ENCODE measurements around the gene GOLGA8Q. TPM values are rescaled to one million over a fixed set of nuclear protein-coding genes. Genes with fewer than 3 reads are reported as not detected.
"Not testable (repeated sequence)": the region's sequence is repeated elsewhere in the genome, so short reads cannot be mapped to it uniquely, and the experiment has no call there.

The GOLGA8Q gene, protein sequence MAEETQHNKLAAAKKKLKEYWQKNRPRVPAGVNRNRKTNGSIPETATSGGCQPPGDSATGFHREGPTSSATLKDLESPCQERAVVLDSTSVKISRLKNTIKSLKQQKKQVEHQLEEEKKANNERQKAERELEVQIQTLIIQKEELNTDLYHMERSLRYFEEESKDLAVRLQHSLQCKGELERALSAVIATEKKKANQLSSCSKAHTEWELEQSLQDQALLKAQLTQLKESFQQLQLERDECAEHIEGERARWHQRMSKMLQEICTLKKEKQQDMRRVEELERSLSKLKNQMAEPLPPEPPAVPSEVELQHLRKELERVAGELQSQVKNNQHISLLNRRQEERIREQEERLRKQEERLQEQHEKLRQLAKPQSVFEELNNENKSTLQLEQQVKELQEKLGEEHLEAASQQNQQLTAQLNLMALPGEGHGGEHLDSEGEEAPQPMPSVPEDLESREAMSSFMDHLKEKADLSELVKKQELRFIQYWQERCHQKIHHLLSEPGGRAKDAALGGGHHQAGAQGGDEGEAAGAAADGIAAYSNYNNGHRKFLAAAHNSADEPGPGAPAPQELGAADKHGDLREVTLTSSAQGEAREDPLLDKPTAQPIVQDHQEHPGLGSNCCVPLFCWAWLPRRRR
- total RNA-seq: 0.75 TPM
- 1 to 10 TPM in 5 of 8 donors, under 1 TPM in 3; 0.49 to 3.4 (median 1.1) TPM for polyA plus RNA-seq (ENCODE audit: insufficient read depth in 1 of 8, insufficient read length in 8 of 8, low replicate concordance in 1 of 8)
- long read RNA-seq, donor 1: 0 reads
- long read RNA-seq, donor 2: 0 reads
- long read RNA-seq, donor 3: 0 reads
- long read RNA-seq, donor 4: 0 reads
- long read RNA-seq, donor 5: 0 reads
- long read RNA-seq, donor 6: 0 reads
- long read RNA-seq, donor 7: 0 reads
- long read RNA-seq, donor 8: 0 reads
- long read RNA-seq, donor 9: 0 reads
- long read RNA-seq, donor 10: 0 reads
- long read RNA-seq, donor 11: 0 reads

DNA sequence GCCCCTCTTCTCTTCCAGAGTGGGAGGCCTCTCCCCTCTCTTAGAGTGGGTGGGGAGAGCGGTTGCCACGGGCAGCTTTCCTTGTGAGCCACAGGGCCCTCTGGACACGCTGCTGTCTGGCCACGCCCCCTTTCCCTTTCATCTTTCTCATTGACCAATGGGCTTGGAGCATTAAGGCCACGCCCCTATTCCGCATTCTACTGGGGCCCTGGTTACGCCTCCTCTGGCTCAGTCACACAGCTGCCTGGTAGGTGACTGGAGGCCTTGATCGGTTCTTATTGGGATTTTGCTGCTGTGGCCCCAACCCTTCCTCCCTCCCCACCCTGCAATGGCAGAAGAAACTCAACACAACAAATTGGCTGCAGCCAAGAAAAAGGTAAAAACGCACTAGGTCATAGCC, at the start of gene GOLGA8Q:
Gene GOLGA8Q (plus strand): TSS at position 301 of the 400 bp plus-strand sequence. CDS start 28 bp downstream, at position 329.
- H3K27me3 ChIP-seq (ENCODE audit: control insufficient read depth, insufficient read depth, low read length); DNase-seq; H3K36me3 ChIP-seq (ENCODE audit: control insufficient read depth, insufficient read depth, low read length); H3K9me3 ChIP-seq (replicated peaks; ENCODE audit: control insufficient read depth, low read depth, low read length); H3K27ac ChIP-seq (ENCODE audit: low read length); H3K4me1 ChIP-seq (ENCODE audit: control insufficient read depth, insufficient read depth, low read length); H3K4me3 ChIP-seq (ENCODE audit: low read length): not testable (repeated sequence)
- no CpG with 5 or more reads among the region's 9 CpGs for WGBS (ENCODE audit: insufficient coverage)

DNA sequence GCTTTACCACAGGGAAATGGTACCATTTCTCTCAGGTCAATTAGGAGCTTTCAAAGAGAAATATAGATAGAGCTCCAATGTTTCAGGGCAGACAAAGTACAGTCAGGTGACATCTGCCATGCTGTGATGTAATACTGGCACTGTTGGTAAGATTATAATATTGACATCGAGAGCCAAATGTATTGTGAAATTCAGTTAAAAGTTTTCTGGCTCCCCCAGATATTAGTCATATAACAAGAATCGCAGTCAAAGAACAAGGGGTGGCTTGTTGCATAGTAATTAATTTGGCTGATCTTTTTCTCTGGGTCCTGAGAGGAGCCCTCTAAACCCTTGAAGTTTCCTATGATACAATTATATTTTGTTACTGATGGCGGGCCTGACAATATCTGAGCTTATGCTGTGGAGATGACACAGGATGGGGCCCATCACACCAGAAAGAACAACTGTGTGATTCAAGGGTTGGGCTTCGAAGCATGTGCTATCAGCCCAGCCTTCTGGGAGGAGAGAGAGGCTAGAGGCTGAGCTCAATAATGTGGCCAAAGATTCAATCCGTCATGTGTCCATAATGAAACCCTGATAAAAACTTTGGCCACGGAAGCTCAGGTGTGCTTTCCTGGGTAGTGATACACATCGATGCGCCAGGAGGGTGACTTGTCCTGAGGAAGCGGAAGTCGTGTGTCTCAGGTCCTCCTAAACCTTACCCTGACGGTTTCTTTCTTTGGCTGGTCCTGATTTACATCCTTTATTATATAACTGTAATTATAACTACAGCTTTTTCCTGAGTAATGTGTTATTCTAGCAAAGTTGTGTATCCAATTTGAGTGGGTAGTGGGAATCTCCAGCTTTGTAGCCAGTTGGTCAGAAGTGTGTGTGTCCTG, 48.7 kb upstream of the GOLGA8Q start:
- not testable (repeated sequence) for DNase-seq; H3K27ac ChIP-seq (ENCODE audit: low read length); H3K27me3 ChIP-seq (ENCODE audit: control insufficient read depth, insufficient read depth, low read length); H3K36me3 ChIP-seq (ENCODE audit: control insufficient read depth, insufficient read depth, low read length); H3K9me3 ChIP-seq (replicated peaks; ENCODE audit: control insufficient read depth, low read depth, low read length); H3K4me1 ChIP-seq (ENCODE audit: control insufficient read depth, insufficient read depth, low read length); H3K4me3 ChIP-seq (ENCODE audit: low read length)
- WGBS (ENCODE audit: insufficient coverage): no CpG with 5 or more reads among the region's 11 CpGs

DNA sequence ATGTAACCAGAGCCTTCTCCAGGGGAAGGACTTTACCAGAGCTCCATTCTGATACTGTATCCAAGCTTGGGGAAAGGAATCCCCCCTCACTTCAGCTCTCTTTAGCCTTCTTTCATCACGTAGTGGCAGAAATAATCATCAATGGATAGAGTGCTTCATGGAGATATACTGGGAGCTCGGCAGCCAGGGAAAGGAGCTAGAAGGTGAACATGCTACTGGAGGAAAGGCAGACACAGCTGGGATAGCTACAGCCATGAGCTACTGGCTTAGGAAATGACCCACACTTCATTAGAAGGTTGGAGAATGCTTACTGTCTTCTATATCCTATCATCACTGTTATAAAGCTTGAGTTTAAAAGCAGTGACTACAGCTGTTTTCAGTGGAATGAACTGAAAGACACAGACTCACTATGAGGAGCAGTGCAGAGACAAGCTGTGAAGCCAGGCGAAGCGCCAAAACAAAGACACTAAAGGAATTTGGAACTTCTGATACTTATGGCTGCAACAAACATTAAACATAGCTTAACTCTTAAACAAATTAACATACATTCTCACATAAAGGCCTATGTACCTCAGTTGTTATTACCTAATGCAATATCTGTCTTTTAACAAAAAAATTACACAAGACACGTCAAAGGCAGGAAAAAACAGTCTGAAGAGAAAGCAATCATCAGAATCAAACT, 47.5 kb upstream of the GOLGA8Q start:
- DNase-seq; H3K27me3 ChIP-seq (ENCODE audit: control insufficient read depth, insufficient read depth, low read length); H3K36me3 ChIP-seq (ENCODE audit: control insufficient read depth, insufficient read depth, low read length); H3K27ac ChIP-seq (ENCODE audit: low read length); H3K4me3 ChIP-seq (ENCODE audit: low read length); H3K4me1 ChIP-seq (ENCODE audit: control insufficient read depth, insufficient read depth, low read length); H3K9me3 ChIP-seq (replicated peaks; ENCODE audit: control insufficient read depth, low read depth, low read length): not testable (repeated sequence)
- no CpG with 5 or more reads among the region's 5 CpGs for WGBS (ENCODE audit: insufficient coverage)

DNA sequence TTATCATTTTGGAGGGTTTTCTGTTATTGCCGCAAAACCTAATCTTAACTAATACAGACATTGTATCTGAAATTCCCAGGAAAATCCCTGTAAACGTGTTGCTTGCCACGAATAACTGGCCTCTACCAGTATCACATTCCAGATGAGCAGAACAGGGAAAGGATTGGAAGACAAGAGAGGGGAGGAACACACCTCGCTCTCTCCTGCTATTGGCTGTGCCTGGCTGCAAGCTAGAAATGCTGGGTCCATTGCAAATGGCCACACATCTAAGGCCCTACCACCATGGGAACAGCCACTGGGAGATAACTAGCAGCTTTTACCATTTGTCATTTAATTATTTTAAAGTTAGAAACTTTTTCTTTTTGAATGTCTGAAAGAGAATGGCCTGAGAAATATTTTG, 37.3 kb upstream of the GOLGA8Q start:
- not testable (repeated sequence) for H3K9me3 ChIP-seq (replicated peaks; ENCODE audit: control insufficient read depth, low read depth, low read length); H3K27ac ChIP-seq (ENCODE audit: low read length); H3K27me3 ChIP-seq (ENCODE audit: control insufficient read depth, insufficient read depth, low read length); H3K4me3 ChIP-seq (ENCODE audit: low read length); H3K36me3 ChIP-seq (ENCODE audit: control insufficient read depth, insufficient read depth, low read length); H3K4me1 ChIP-seq (ENCODE audit: control insufficient read depth, insufficient read depth, low read length); DNase-seq
- WGBS (ENCODE audit: insufficient coverage): no CpG with 5 or more reads among the region's 4 CpGs

DNA sequence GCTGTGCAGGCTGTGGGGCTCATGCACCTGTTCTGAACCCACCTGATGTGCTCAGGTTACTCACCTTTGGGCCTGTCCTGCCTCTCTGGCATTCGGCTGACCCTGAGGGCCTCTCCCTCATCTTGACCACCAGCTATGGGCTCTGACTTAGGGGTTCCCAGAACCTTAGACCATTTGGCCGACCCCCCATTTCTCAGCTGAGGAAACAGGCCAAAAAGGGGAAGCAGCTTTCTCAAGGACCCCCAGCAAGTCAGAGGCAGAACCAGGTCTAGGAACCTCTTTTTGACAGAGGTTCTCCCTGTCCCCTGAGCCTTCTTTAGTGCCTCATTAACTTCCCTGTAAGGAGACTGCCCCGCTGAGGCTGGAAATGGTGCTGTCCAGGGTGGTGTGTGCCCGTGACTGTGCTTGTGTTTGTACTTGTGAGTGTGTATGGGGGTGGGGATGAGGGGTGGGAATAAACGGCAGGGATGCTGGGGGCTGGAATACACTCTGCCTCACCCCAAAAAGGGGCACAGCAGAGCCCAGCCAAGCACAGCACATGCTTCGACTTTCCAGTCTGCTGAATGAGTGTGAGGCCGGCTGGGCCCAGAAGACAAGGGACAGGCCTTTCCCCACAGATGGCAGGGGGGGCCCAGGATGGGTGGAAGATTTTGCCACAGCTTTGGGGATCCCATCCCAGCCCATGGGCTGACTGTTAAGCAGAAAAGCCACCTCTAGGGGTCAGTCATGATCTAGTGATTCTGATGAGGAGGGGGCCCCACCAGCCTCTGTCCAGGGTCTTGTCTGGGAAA, 28.2 kb upstream of the GOLGA8Q start:
- H3K27me3 ChIP-seq (ENCODE audit: control insufficient read depth, insufficient read depth, low read length); H3K36me3 ChIP-seq (ENCODE audit: control insufficient read depth, insufficient read depth, low read length); H3K27ac ChIP-seq (ENCODE audit: low read length); H3K4me1 ChIP-seq (ENCODE audit: control insufficient read depth, insufficient read depth, low read length); H3K9me3 ChIP-seq (replicated peaks; ENCODE audit: control insufficient read depth, low read depth, low read length); H3K4me3 ChIP-seq (ENCODE audit: low read length); DNase-seq: not testable (repeated sequence)
- no CpG with 5 or more reads among the region's 7 CpGs for WGBS (ENCODE audit: insufficient coverage)

DNA sequence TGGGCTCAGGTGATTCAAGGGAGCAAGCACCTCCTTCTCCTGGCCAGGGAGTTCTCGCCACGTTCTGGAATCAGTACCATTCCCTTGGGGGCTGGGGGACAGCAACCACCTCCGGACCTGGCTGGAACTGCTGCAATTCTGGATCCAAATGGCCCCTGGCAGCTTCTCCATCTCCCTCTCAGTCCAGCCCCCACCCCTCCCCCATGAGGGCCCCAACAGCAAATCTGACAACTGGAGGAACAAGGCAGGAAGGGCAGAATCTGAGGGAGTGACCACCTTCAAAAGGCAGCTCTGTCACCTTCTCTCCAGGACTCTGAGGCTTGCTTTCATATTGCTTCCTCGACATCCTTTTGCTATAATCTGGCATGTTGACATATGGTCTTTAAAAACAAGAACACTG, 25.9 kb upstream of the GOLGA8Q start:
- DNase-seq; H3K4me1 ChIP-seq (ENCODE audit: control insufficient read depth, insufficient read depth, low read length); H3K27me3 ChIP-seq (ENCODE audit: control insufficient read depth, insufficient read depth, low read length); H3K36me3 ChIP-seq (ENCODE audit: control insufficient read depth, insufficient read depth, low read length); H3K4me3 ChIP-seq (ENCODE audit: low read length); H3K9me3 ChIP-seq (replicated peaks; ENCODE audit: control insufficient read depth, low read depth, low read length); H3K27ac ChIP-seq (ENCODE audit: low read length): not testable (repeated sequence)
- WGBS (ENCODE audit: insufficient coverage): no CpG with 5 or more reads among the region's 4 CpGs

DNA sequence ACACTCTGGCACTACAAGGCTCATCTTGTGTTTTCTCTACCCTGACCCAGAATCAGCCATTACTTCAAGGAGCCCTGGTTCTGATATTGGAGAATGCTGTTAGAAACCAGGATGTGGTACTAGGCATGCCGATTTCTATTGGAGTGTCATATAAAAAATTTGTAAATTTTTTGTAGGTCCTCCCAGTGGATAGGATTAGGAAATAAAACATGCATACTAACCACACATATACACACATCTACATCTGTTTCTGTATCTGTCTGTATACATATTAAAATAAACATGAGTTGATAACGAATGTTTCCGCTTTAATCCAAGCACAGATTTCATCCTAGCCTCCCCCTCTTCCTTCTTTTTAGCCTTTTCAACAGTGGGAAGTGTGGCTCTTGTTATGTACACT, 22.8 kb upstream of the GOLGA8Q start:
- WGBS (ENCODE audit: insufficient coverage): no CpG with 5 or more reads among the region's 3 CpGs
- not testable (repeated sequence) for H3K4me3 ChIP-seq (ENCODE audit: low read length)

DNA sequence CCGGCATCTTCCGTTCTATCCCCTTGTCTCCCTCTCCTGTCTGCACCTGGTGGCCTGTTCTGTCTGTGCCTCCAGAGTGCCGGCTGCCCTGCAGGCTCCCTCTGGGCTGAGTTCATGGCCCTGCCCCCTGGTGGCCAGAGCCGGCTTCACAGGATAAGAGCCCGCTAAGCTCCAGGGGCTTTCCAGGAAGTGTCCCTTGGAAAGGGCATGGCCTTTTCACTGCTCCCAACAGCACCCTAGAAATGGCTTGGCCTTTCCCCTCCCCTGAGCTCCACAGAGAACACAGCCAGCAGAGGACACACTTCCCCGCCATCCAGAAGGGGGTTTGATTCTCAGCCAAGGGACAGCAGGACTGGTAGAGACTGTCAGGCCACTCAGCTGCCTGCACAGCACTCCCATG, 15.1 kb downstream of the GOLGA8Q start:
- H3K9me3 ChIP-seq (replicated peaks; ENCODE audit: control insufficient read depth, low read depth, low read length); H3K4me3 ChIP-seq (ENCODE audit: low read length); H3K27ac ChIP-seq (ENCODE audit: low read length); H3K36me3 ChIP-seq (ENCODE audit: control insufficient read depth, insufficient read depth, low read length); H3K4me1 ChIP-seq (ENCODE audit: control insufficient read depth, insufficient read depth, low read length); H3K27me3 ChIP-seq (ENCODE audit: control insufficient read depth, insufficient read depth, low read length); DNase-seq: not testable (repeated sequence)
- no CpG with 5 or more reads among the region's 6 CpGs for whole genome bisulfite sequencing (ENCODE audit: insufficient coverage)

More for the DNA sequence above, 22.8 kb upstream of the GOLGA8Q start:
- not testable (repeated sequence) for H3K4me1 ChIP-seq (ENCODE audit: control insufficient read depth, insufficient read depth, low read length); H3K27me3 ChIP-seq (ENCODE audit: control insufficient read depth, insufficient read depth, low read length); H3K27ac ChIP-seq (ENCODE audit: low read length); H3K9me3 ChIP-seq (replicated peaks; ENCODE audit: control insufficient read depth, low read depth, low read length); DNase-seq; H3K36me3 ChIP-seq (ENCODE audit: control insufficient read depth, insufficient read depth, low read length)

DNA sequence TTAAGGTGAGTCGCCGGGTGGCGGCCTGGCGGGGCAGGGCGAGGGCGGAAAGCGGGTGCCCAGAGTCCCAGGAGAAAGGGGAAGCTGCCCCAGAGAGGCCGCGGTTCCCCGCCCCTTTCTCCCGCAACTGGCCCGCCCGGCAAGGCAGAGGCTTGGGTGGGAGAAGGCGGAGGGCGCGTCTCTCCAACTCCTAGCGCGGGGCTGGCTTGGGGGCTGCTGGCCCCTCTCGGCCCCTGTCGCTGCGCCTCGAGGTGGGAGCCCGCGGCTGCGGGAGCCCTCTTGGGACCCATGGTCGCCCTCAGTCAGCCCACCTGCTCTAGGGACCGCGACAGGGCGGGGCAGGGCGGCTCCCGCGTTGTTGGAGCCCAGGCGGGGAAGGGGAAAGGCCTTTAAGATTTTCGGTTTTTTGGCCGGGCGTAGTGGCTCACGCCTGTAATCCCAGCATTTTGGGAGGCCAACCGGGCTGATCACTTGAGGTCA, 21.2 kb downstream of the GOLGA8Q start:
- H3K4me3 ChIP-seq (ENCODE audit: low read length); H3K36me3 ChIP-seq (ENCODE audit: control insufficient read depth, insufficient read depth, low read length): not testable (repeated sequence)

More for the DNA sequence above, 21.2 kb downstream of the GOLGA8Q start:
- H3K27ac ChIP-seq (ENCODE audit: low read length); H3K4me1 ChIP-seq (ENCODE audit: control insufficient read depth, insufficient read depth, low read length); H3K27me3 ChIP-seq (ENCODE audit: control insufficient read depth, insufficient read depth, low read length); H3K9me3 ChIP-seq (replicated peaks; ENCODE audit: control insufficient read depth, low read depth, low read length); DNase-seq: not testable (repeated sequence)
- no CpG with 5 or more reads among the region's 38 CpGs for WGBS (ENCODE audit: insufficient coverage)

Data from muscle of leg (tissue), 16 donors.